LNCaP clone FGC (cell line): ENCODE measurements around the gene RGL1.
"Not testable (repeated sequence)": the region's sequence is repeated elsewhere in the genome, so short reads cannot be mapped to it uniquely, and the experiment has no call there.

Source experiments
- DNase-seq: peaks from one replicate; pipeline ENCODE4 v3.0.0-alpha.2; 2011; ENCODE audit warnings: low read depth
- H3K4me3 ChIP-seq: 2 replicates; pipeline ENCODE4 v1.5.1; 2011; ENCODE audit warnings: mild to moderate bottlenecking, low read depth, low read length, control low read depth
- TF ChIP-seq, protein P1 (sequence below): IDR thresholded peaks from 2 replicates; pipeline ENCODE4 v1.5.1; 2012; ENCODE audit warnings: mild to moderate bottlenecking; ENCODE audit not compliant: control insufficient read depth, insufficient read depth; ENCODE audit errors: extremely low read depth

Gene RGL1

GRCh38 chr1:183783767-183784637, 20.9 kb upstream of the RGL1 start:
- DNase-seq, result peak; percentile 46

GRCh38 chr1:183785921-183786320, 19.0 kb upstream of the RGL1 start:
- DNase-seq, H3K4me3 ChIP-seq: not testable (repeated sequence)

More at GRCh38 chr1:183783767-183784637, 20.9 kb upstream of the RGL1 start:
- H3K4me3 ChIP-seq, result no peak overlapping the region
- TF ChIP-seq, protein P1, sequence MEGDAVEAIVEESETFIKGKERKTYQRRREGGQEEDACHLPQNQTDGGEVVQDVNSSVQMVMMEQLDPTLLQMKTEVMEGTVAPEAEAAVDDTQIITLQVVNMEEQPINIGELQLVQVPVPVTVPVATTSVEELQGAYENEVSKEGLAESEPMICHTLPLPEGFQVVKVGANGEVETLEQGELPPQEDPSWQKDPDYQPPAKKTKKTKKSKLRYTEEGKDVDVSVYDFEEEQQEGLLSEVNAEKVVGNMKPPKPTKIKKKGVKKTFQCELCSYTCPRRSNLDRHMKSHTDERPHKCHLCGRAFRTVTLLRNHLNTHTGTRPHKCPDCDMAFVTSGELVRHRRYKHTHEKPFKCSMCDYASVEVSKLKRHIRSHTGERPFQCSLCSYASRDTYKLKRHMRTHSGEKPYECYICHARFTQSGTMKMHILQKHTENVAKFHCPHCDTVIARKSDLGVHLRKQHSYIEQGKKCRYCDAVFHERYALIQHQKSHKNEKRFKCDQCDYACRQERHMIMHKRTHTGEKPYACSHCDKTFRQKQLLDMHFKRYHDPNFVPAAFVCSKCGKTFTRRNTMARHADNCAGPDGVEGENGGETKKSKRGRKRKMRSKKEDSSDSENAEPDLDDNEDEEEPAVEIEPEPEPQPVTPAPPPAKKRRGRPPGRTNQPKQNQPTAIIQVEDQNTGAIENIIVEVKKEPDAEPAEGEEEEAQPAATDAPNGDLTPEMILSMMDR, result no peak

- H3K4me3 ChIP-seq, result no peak overlapping the region
- TF ChIP-seq, protein P1, result no peak
Observed at GRCh38 chr1:183787704-183788103, 17.2 kb upstream of the RGL1 start.

GRCh38 chr1:183791319-183791718, 13.6 kb upstream of the RGL1 start:
- no peak for DNase-seq
- TF ChIP-seq, protein P1, result no peak
- H3K4me3 ChIP-seq, result no peak overlapping the region

More at GRCh38 chr1:183787704-183788103, 17.2 kb upstream of the RGL1 start:
- DNase-seq, result no peak

DNA sequence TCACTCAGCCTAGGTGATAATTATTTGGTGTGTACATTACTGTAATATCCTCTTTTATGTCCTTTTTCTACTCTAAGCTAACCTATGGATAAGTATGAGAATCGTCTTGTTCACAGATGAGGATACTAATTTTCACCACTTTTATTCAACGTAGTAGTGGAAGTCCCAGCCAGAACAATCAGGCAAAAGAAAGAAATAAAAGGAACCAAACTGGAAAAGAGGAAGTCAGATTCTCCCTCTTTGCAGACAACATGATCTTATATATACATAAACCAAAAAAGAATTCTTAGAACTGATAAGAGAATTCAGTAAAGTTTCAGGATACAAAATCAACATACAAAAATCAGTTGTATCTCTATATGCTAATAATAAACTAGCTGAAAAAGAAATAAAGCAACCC, 12.6 kb upstream of the RGL1 start:
- TF ChIP-seq, protein P1, result no peak
- no peak overlapping the region for H3K4me3 ChIP-seq
- no peak for DNase-seq

DNA sequence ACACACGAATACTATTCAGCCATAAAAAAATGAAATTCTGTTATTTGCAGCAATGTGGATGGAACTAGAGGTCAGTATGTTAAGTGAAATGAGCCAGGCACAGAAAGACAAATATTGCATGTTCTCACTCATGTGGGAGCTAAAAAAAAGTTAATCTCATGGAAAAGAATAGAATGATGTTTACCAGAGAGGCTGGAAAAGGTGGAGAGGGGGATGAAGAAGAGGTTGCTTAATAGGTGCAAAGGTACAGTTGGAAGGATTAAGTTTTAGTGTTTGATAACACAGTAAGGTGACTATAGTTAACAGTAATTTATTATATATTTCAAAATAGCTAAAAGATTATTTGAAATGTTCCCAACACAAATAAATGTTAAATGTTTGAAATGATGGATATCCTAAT, 10.8 kb upstream of the RGL1 start:
- no peak for DNase-seq
- TF ChIP-seq, protein P1, result no peak
- H3K4me3 ChIP-seq, result no peak overlapping the region

- TF ChIP-seq, protein P1, result no peak
- DNase-seq, result no peak
- H3K4me3 ChIP-seq, result no peak overlapping the region
Observed at GRCh38 chr1:183800449-183800848, 4.5 kb upstream of the RGL1 start.
